Measurements from ENCODE around the gene UQCRFS1.

DNA sequence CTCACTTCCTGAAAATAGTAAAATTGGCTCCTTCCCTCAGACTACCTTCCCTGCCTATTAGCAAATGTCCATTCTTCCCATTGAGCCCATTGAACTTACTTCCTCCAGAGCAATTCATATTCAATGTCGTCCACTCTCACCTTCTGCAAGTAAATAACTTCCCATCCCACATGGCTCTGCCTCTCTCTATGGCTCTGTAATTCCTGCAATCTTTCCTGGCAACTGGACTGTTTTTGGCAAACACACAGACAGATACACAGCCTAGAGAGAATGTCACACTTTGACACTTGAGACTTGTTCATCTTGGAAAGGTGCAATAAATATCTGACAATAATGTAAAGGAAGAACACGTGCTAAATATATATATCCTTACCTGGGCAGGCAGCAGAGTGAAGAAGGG lies 18.3 kb downstream of the UQCRFS1 start:
- TF ChIP-seq, protein P1, sequence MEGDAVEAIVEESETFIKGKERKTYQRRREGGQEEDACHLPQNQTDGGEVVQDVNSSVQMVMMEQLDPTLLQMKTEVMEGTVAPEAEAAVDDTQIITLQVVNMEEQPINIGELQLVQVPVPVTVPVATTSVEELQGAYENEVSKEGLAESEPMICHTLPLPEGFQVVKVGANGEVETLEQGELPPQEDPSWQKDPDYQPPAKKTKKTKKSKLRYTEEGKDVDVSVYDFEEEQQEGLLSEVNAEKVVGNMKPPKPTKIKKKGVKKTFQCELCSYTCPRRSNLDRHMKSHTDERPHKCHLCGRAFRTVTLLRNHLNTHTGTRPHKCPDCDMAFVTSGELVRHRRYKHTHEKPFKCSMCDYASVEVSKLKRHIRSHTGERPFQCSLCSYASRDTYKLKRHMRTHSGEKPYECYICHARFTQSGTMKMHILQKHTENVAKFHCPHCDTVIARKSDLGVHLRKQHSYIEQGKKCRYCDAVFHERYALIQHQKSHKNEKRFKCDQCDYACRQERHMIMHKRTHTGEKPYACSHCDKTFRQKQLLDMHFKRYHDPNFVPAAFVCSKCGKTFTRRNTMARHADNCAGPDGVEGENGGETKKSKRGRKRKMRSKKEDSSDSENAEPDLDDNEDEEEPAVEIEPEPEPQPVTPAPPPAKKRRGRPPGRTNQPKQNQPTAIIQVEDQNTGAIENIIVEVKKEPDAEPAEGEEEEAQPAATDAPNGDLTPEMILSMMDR (IDR thresholded peaks at IDR 0.05) = no peak
- no peak for TF ChIP-seq EP300 (IDR thresholded peaks at IDR 0.05)
- no peak for TF ChIP-seq POLR2A (IDR thresholded peaks at IDR 0.05)

All from ovary (tissue), 3 donors.